Mammary epithelial cell (primary cell): Measurements from ENCODE around the gene MSLN.

Experiments
- CTCF ChIP-seq, 2 donors: IDR thresholded peaks in 1 of 2; conservative IDR thresholded peaks in 1 of 2; 2 replicates each; pipeline ENCODE4 v1.5.1; 2011 to 2012; ENCODE audit warnings: inconsistent platforms in 2 of 2, low read length in 2 of 2, mild to moderate bottlenecking in 2 of 2, control low read depth in 1 of 2, low read depth in 1 of 2; ENCODE audit not compliant: insufficient read depth in 1 of 2; ENCODE audit errors: extremely low read depth in 1 of 2
- EZH2 ChIP-seq: IDR thresholded peaks from 2 replicates; pipeline ENCODE4 v1.6.1; 2012; ENCODE audit warnings: low read length, inconsistent platforms, borderline replicate concordance

- TF ChIP-seq CTCF (conservative IDR thresholded peaks at IDR 0.05 in 1 of 2, IDR thresholded peaks at IDR 0.05 in 1 of 2; ENCODE audit: extremely low read depth in 1 of 2, insufficient read depth in 1 of 2, low read depth in 1 of 2, low read length in 2 of 2) (no peak), EZH2 (no peak)
Measured at GRCh38 chr16:779561-779960, 19.0 kb downstream of the MSLN start.
